GM19240 (cell line): ENCODE measurements around the gene CAMTA1.

Experiments
- DNase-seq: peaks from one replicate; pipeline ENCODE4 v3.0.0; 2011; ENCODE audit warnings: low spot score; ENCODE audit not compliant: insufficient read length

CAMTA1 gene

GRCh38 chr1:7250597-7251453 is 465.6 kb downstream of the CAMTA1 start:
- no peak for DNase-seq

GRCh38 chr1:7251454-7251800 is 466.2 kb downstream of the CAMTA1 start:
- no peak for DNase-seq

- DNase-seq = no peak
These were observed 467.3 kb downstream of the CAMTA1 start for GRCh38 chr1:7252411-7253117.

GRCh38 chr1:7253118-7253480 is 467.8 kb downstream of the CAMTA1 start:
- no peak for DNase-seq

- no peak for DNase-seq
These were observed 468.8 kb downstream of the CAMTA1 start for GRCh38 chr1:7253988-7254587.

GRCh38 chr1:7255303-7256058 is 470.2 kb downstream of the CAMTA1 start:
- DNase-seq = no peak

GRCh38 chr1:7256526-7256925 is 471.3 kb downstream of the CAMTA1 start:
- no peak for DNase-seq

- no peak for DNase-seq
These were observed 472.0 kb downstream of the CAMTA1 start for GRCh38 chr1:7257225-7257624.

- DNase-seq = no peak
These were observed 473.4 kb downstream of the CAMTA1 start for GRCh38 chr1:7258589-7259135.

- no peak for DNase-seq
These were observed 474.7 kb downstream of the CAMTA1 start for GRCh38 chr1:7259955-7260354.

- DNase-seq = no peak
These were observed 476.2 kb downstream of the CAMTA1 start for GRCh38 chr1:7261490-7261889.

GRCh38 chr1:7262611-7263010 is 477.4 kb downstream of the CAMTA1 start:
- DNase-seq = no peak

- DNase-seq = no peak
These were observed 478.0 kb downstream of the CAMTA1 start for GRCh38 chr1:7263021-7263960.

GRCh38 chr1:7264101-7264500 is 478.8 kb downstream of the CAMTA1 start:
- DNase-seq = no peak

- DNase-seq = no peak
These were observed 480.6 kb downstream of the CAMTA1 start for GRCh38 chr1:7265771-7266371.

- DNase-seq = no peak
These were observed 481.3 kb downstream of the CAMTA1 start for GRCh38 chr1:7266561-7266960.

GRCh38 chr1:7267493-7267892 is 482.2 kb downstream of the CAMTA1 start:
- no peak for DNase-seq

- no peak for DNase-seq
These were observed 483.7 kb downstream of the CAMTA1 start for GRCh38 chr1:7268983-7269382.

- no peak for DNase-seq
These were observed 484.3 kb downstream of the CAMTA1 start for GRCh38 chr1:7269525-7269924.

- no peak for DNase-seq
These were observed 489.0 kb downstream of the CAMTA1 start for GRCh38 chr1:7274256-7274655.
